ENCODE data around the gene HLA-DRB1. TPM values are rescaled to one million over a fixed set of nuclear protein-coding genes. Genes with fewer than 3 reads are reported as not detected.
"Not testable (repeated sequence)": the region's sequence is repeated elsewhere in the genome, so short reads cannot be mapped to it uniquely, and the experiment has no call there.

HLA-DRB1 gene
- total RNA-seq, 1 donor from 2014 or later: 12.9 TPM

- DNase-seq: no peak
These were observed 19.7 kb upstream of the HLA-DRB1 start for GRCh38 chr6:32609391-32609730.

- DNase-seq: no peak
These were observed 18.7 kb upstream of the HLA-DRB1 start for GRCh38 chr6:32608362-32608761.

- no peak for DNase-seq
These were observed 18.3 kb upstream of the HLA-DRB1 start for GRCh38 chr6:32607988-32608298.

GRCh38 chr6:32607263-32607987 lies 17.8 kb upstream of the HLA-DRB1 start:
- no peak for DNase-seq

- no peak for DNase-seq
These were observed 14.8 kb upstream of the HLA-DRB1 start for GRCh38 chr6:32604434-32604877.

GRCh38 chr6:32603888-32604287 lies 14.2 kb upstream of the HLA-DRB1 start:
- no peak for DNase-seq

GRCh38 chr6:32603222-32603621 lies 13.6 kb upstream of the HLA-DRB1 start:
- no peak for DNase-seq

GRCh38 chr6:32602383-32602782 lies 12.7 kb upstream of the HLA-DRB1 start:
- no peak for DNase-seq

GRCh38 chr6:32597024-32597423 lies 7.4 kb upstream of the HLA-DRB1 start:
- DNase-seq: no peak

- not testable (repeated sequence) for DNase-seq
These were observed 1.1 kb upstream of the HLA-DRB1 start for GRCh38 chr6:32590713-32591112.

GRCh38 chr6:32588156-32588555 lies 1.5 kb downstream of the HLA-DRB1 start:
- DNase-seq: no peak

GRCh38 chr6:32583527-32583898 lies 6.1 kb downstream of the HLA-DRB1 start:
- no peak for DNase-seq

GRCh38 chr6:32581315-32582095 lies 8.1 kb downstream of the HLA-DRB1 start:
- no peak for DNase-seq

GRCh38 chr6:32580593-32580992 lies 9.1 kb downstream of the HLA-DRB1 start:
- no peak for DNase-seq

GRCh38 chr6:32578962-32579361 lies 10.7 kb downstream of the HLA-DRB1 start:
- DNase-seq: no peak

GRCh38 chr6:32577493-32577892 lies 12.2 kb downstream of the HLA-DRB1 start:
- not testable (repeated sequence) for DNase-seq

GRCh38 chr6:32576250-32576649 lies 13.4 kb downstream of the HLA-DRB1 start:
- no peak for DNase-seq

GRCh38 chr6:32570363-32570905 lies 19.2 kb downstream of the HLA-DRB1 start:
- no peak for DNase-seq

GRCh38 chr6:32568561-32568960 lies 21.1 kb downstream of the HLA-DRB1 start:
- DNase-seq: no peak

GRCh38 chr6:32566957-32567356 lies 22.7 kb downstream of the HLA-DRB1 start:
- DNase-seq: no peak

GRCh38 chr6:32565511-32565910 lies 24.1 kb downstream of the HLA-DRB1 start:
- no peak for DNase-seq

- no peak for DNase-seq
These were observed 26.7 kb downstream of the HLA-DRB1 start for GRCh38 chr6:32562940-32563339.

- no peak for DNase-seq
These were observed 29.9 kb downstream of the HLA-DRB1 start for GRCh38 chr6:32559747-32560146.

All from tongue (tissue), 2 donors.